M059J (cell line): Measurements from ENCODE around the gene ELOVL4. TPM values are rescaled to one million over a fixed set of nuclear protein-coding genes. Genes with fewer than 3 reads are reported as not detected.

Experiments
- DNase-seq: peaks from one replicate; pipeline ENCODE4 v3.0.0-alpha.2; 2012; ENCODE audit warnings: low read depth
- total RNA-seq: library from RNA; depleted of rRNA; stranded (reverse); fragments of >200 nt; shearing (Covaris generic); gene quantifications from 2 replicates; pipeline ENCODE4 v1.2.3, GENCODE V29; 2014; rRNA removed

ELOVL4 gene
- total RNA-seq: 2.4 and 4.0 TPM in 2 replicates

- peak; percentile 64 for DNase-seq
Measured at GRCh38 chr6:79947191-79948186, at the start of gene ELOVL4. TSS of gene ELOVL4 (minus strand) at chr6:79947553. CDS start at chr6:79947279, 274 bp downstream.

DNA sequence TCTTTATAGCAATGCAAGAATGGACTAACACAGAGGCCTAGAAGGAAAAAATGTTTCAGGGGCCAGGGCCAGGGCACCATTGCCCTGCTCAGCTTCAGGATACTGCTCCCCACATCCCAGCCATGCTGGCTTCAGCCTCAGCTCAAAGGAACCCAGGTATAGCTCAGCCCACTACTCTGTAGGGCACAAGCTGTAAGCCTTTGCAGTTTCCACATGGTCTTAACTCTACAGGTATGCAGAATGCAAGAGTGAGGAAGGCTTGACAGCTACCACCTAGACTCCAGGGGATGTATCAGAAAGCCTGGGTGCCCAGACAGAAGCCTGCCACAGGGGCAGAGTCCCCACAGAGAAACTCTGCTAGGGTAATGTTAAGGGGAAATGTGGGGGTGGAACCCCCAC lies 46.6 kb upstream of the ELOVL4 start:
- no peak for DNase-seq

DNA sequence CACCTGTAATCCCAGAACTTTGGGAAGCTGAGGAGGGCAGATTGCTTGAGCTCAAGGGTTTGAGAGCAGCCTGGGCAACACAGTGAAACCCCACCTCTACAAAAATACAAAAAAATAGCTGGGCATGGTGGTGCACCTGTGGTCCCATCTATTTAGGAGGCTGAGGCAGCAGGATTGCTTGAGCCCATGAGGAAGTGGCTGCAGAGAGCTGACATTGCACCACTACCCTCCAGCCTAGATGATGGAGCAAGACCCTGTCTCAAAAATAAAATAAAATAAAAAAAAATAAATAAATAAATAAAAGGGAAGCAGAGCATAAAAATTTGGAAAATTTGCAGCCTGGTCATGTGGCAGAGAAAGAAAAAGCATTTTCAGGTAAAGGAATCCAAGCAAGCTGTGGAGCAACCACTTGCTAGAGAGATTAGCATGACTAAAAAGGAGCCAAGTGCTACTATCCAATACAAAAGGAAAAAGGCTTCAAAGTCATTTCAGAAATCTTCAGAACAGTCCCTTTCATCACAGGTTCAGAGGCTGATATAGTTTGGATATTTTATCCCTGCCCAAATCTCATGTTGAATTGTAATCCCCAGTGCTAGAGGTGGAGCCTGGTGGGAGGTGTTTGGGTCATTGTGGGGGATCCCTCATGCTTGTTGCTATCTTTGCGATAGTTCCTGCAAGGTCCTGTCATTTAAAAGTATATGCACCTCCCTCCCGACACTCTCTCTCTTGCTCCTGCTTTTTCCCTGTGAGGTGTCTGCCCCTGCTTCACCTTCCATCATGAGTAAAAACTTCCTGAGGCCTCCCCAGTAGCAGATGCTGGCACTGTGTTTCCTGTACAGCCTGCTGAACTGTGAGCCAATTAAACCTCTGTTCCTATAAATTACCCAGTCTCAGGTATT lies 45.9 kb upstream of the ELOVL4 start:
- DNase-seq: no peak

GRCh38 chr6:79989641-79990040 lies 42.3 kb upstream of the ELOVL4 start:
- no peak for DNase-seq

- no peak for DNase-seq
Measured at GRCh38 chr6:79985128-79985527, 37.8 kb upstream of the ELOVL4 start.

DNA sequence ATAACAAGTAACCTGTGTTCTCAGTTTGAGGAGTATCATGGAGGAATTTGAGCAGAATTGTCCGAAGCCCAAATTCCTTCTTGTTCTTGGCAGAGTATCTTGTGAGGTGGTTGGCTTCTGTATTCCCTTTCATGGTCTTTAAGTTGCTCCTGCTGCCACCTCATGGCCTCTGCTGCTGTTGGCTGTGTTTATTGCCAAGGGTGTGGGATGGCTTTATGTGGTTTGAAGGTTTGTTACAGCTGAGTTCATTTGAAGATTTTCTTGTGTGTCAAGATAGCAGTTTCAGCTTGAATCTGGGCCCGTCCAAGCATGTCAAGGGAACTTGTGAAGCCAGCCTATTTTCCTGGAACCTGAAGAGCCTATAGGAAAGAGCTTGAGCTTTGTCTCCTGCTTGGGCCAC lies 36.9 kb upstream of the ELOVL4 start:
- peak; percentile 38 for DNase-seq

- no peak for DNase-seq
Measured at GRCh38 chr6:79981652-79982051, 34.3 kb upstream of the ELOVL4 start.

DNA sequence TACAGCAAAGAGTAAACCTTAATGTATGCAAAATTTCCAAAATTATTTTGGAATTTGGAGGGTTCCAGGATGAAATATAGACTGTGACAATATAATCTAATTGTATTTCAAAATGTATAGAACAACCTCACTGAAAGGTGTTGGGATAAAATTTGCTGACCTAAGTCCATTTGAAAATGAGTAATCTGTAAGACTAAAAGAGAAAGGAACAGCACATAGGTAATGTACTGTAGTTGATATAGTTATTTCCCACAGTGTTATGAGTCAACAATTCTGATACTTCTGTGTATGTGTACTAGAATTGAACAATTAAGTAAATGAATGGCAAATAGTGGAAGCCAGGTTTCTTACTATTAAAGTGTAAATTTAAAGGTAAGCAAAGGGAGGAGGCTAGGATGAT lies 23.8 kb upstream of the ELOVL4 start:
- no peak for DNase-seq

GRCh38 chr6:79969784-79970183 lies 22.4 kb upstream of the ELOVL4 start:
- no peak for DNase-seq

- DNase-seq: no peak
Measured at GRCh38 chr6:79967178-79967577, 19.8 kb upstream of the ELOVL4 start.

- DNase-seq: no peak
Measured at GRCh38 chr6:79964607-79965081, 17.3 kb upstream of the ELOVL4 start.

DNA sequence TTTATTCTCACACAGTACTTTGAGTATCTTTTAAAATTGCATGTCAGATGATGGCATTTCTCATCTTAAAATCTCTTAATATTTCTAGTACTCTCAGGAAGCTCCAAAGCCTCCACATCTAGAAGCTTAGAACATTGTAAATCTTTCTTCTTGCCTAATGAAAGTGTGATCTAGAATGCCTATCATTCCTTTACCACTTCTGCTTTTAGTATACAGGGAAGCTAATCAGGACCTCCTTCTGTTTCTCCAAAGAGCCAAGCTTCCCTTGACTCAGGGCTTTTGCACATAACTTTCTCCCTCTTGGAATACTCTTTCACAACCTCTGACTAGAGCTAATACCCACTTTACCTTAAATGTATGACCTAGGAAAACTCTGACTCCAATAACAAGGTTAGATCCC lies 7.5 kb upstream of the ELOVL4 start:
- DNase-seq: no peak

DNA sequence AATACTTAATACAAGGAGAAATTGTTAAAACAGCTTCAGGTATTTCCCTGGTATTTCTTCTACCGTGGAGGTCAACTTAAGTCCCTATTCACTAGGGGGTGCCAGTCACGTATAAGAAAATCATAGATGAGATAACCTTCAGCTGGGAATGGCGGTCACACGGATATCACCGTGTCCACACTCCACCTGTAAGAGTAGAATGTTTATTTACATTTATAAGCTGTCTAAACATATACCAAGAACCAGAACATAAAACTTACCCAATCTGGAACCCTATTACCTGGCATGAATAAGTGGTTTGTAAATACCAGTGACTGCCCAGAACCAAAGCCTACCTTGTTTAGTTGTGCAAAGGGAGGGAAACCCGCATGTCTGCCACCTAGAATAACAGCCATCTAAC lies 1.9 kb upstream of the ELOVL4 start:
- peak; percentile 70 for DNase-seq

DNA sequence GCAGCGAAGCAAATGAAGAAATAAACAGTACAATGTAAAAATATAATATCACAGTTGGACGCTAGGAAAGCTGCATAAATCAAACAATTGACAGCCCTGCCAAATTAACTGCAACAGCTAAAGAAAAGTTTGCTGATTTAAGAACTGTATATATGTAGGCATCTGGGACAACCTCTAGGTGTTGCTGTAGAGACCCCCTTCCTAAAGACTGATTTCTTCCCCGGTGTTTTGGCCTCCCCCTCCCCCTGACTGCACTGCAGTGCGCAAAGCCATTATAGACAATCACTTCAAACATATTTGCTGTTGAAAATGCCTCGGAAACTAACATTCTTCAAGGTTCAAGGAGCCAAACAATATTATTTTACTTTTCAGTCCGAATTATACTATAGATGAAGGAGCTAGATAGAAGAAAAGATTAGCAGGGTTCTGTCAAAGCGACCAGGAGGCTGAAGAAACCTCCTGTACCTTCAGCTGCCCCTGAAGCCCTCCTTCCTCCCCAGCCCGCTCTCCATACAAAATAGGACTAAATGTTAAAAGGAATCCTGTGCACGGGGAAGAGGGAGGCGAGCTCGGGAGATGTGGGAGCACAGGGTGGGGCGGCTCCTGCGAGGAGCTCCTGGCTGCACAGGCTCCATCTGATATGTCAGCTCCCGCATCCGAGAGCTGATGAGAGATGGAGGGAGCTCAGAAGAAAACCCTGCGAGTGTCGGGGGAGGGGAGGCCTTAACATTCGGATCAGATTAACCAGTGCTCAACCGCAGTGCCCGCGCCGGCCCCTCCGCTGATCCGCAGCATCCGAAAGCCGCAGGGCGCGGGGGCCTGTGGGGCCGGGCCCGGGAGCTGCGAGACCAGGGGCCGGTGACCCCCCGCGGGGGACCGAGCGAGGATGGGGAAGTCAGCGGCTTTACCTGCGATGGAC lies 822 bp downstream of the ELOVL4 start:
- DNase-seq: peak; percentile 31

- no peak for DNase-seq
Measured at GRCh38 chr6:79943133-79943532, 4.2 kb downstream of the ELOVL4 start.

DNA sequence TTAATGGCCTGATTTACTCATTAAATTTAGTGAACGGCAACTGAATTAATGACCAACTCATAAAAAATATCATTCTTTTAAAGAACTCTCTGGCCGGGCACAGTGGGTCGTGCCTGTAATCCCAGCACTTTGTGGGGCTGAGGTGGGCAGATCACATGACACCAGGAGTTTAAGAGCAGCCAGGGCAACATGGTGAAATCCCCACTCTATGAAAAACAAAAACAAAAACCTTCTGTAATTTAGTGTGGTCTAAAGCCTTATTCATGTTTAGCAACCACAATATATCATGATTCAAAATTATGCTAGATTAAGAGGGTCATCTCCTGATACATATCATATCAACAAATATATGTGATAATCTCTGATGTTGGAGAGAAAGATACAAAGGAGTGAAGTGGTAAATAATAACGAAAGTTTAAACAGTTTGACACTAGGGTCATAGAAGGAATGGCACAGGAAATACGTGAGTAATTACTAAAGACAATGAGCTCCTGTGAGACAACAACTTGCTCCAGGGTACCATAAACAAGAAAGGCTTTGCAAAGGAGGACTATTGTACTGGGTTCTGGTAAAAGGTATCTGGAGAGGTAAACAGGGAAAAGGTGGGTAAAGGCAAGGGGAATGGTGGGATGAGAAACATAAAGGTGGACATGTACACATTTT lies 5.7 kb downstream of the ELOVL4 start:
- peak; percentile 28 for DNase-seq

DNA sequence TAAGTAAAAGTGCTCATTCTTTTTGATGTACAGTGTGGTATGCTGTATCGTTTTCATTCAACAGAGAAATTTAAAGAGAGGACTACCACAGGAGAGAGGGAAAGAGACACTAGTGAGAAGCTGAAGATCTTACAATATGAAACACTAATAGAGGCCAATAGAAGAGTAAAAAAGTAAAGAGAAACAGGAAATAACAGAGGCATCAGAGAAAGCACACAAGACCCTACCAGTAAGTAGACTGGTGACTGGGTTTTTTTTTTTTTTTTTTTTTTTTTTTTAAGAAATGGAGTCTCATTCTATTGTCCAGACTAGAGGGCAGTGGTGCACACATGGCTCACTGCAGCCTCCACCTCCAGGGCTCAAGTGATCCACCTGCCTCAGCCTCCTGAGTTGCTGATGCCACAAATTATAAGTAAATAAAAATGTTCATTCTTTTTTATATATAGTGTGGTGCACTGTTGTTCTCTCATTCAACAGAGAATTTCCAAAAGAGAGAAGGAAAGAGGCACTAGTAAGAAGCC lies 18.8 kb downstream of the ELOVL4 start:
- peak; percentile 8 for DNase-seq

DNA sequence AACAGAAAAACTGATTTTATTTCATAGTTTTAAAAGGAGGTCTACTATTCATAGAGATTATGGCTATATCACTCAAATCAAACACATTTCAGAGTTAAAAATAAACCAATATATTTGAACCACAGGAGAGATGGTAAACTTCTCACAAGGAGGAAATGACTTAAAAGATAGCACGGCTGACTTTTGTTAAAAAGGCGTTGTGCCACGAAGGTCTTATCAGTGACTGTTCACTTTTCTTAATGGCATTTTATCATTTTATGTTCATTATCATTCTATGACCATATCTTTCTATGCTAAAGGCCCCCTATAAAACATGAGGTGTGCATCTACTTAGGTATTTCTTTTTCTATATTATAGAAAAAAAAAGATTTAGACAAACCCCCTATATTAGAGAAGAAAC lies 19.6 kb downstream of the ELOVL4 start:
- DNase-seq: no peak

- no peak for DNase-seq
Measured at GRCh38 chr6:79923270-79923669, 24.1 kb downstream of the ELOVL4 start.

- DNase-seq: no peak
Measured at GRCh38 chr6:79922018-79922417, 25.3 kb downstream of the ELOVL4 start.
